HCT116 (cell line): ENCODE data around the gene UMOD. TPM values are rescaled to one million over a fixed set of nuclear protein-coding genes. Genes with fewer than 3 reads are reported as not detected.

Experiments used
- ATAC-seq: fragments of 200-7000 bp; cut with Tn5 transposase; 2 replicates; pipeline ENCODE4 v1.9.1; 2020; ENCODE audit warnings: mild to moderate bottlenecking, moderate library complexity
- BruUV-seq: library from RNA; stranded (reverse); fragments of 400-500 nt; replicated peaks from 2 replicates; lab custom pipeline; 2021; lab: Mats Ljungman, UMichigan
- CTCF ChIA-PET: fragments of 300-600 bp; sonication (Branson Sonifier 250); formaldehyde crosslinking; loops from one replicate; lab custom pipeline; 2021; ENCODE audit warnings: antibody characterized with exemption; lab: Charles Lee
- POLR2A ChIA-PET: fragments of 300-600, 350-600 bp; sonication (Branson Sonifier 250); formaldehyde crosslinking; loops from one replicate; lab custom pipeline; 2021; ENCODE audit warnings: antibody characterized with exemption; lab: Charles Lee
- RAD21 ChIA-PET, 2 experiments: fragments of 300-600 bp; sonication (Branson Sonifier 250); formaldehyde crosslinking; loops; one replicate each; lab custom pipeline; 2023; ENCODE audit warnings: low total read pairs in 2 of 2; ENCODE audit not compliant: uncharacterized antibody in 2 of 2, unreplicated experiment in 2 of 2, low non-redundant PET in 1 of 2; lab: Charles Lee
- DNase-seq: peaks from one replicate; pipeline ENCODE4 v3.0.0-alpha.2; 2010; ENCODE audit warnings: low read depth, low spot score
- H2AFZ ChIP-seq: fragments of 200-600 bp; shearing (Covaris generic), sonication (generic); 2 replicates; pipeline ENCODE4 v1.6.1; 2017; ENCODE audit warnings: low read depth, mixed run types, mixed read lengths, antibody characterized with exemption, low read length; ENCODE audit not compliant: poor library complexity, severe bottlenecking
- H3K27ac ChIP-seq: 2 replicates; pipeline ENCODE4 v1.5.1; 2012; ENCODE audit warnings: low read depth, low read length
- H3K27me3 ChIP-seq: fragments of 200-600 bp; sonication (generic); 2 replicates; pipeline ENCODE4 v1.6.1; 2016; ENCODE audit warnings: mixed run types, low read length, mixed read lengths; ENCODE audit not compliant: insufficient read depth
- H3K36me3 ChIP-seq, 2 experiments: fragments of 200-500 bp in 1 of 2; fragments of 200-600 bp in 1 of 2; sonication (Bioruptor generic) in 1 of 2; sonication (generic) in 1 of 2; 2 replicates each; pipeline versions ENCODE4 v1.5.1 to v1.6.1; 2014 to 2016; ENCODE audit warnings: low read length in 2 of 2, inconsistent platforms in 1 of 2, mixed read lengths in 1 of 2, mixed run types in 1 of 2; ENCODE audit not compliant: insufficient read depth in 2 of 2, control insufficient read depth in 1 of 2
- H3K4me1 ChIP-seq, 2 experiments: fragments of 200-600 bp in 1 of 2; sonication (generic) in 1 of 2; 2 replicates each; pipeline versions ENCODE4 v1.5.1 to v1.6.1; 2012 to 2017; ENCODE audit warnings: low read length in 2 of 2, inconsistent platforms in 1 of 2, mild to moderate bottlenecking in 1 of 2, mixed read lengths in 1 of 2, mixed run types in 1 of 2, moderate library complexity in 1 of 2; ENCODE audit not compliant: insufficient read depth in 2 of 2, control insufficient read depth in 1 of 2
- H3K4me2 ChIP-seq: fragments of 200-600 bp; sonication (generic); 2 replicates; pipeline ENCODE4 v1.6.1; 2017; ENCODE audit warnings: mixed run types, low read length, mixed read lengths
- H3K4me3 ChIP-seq, 2 experiments: fragments of 200-600 bp in 1 of 2; sonication (generic) in 1 of 2; replicated peaks in 1 of 2; 2 replicates each; pipeline ENCODE4 v1.5.1; 2011 to 2016; ENCODE audit warnings: low read length in 2 of 2, control low read depth in 1 of 2, low read depth in 1 of 2, mild to moderate bottlenecking in 1 of 2, mixed read lengths in 1 of 2, mixed run types in 1 of 2
- H3K79me2 ChIP-seq: fragments of 200-600 bp; sonication (generic); 2 replicates; pipeline ENCODE4 v1.6.1; 2017; ENCODE audit warnings: mild to moderate bottlenecking, mixed run types, low read length, moderate library complexity, mixed read lengths; ENCODE audit not compliant: insufficient read depth
- H3K9ac ChIP-seq: fragments of 200-600 bp; sonication (generic); 2 replicates; pipeline ENCODE4 v1.6.1; 2016; ENCODE audit warnings: low read length, mixed read lengths
- H3K9me2 ChIP-seq: fragments of 200-600 bp; sonication (generic), shearing (Covaris generic); 2 replicates; pipeline ENCODE4 v1.6.1; 2017; ENCODE audit warnings: mixed run types, mild to moderate bottlenecking, moderate library complexity; ENCODE audit not compliant: insufficient read depth
- H3K9me3 ChIP-seq, 2 experiments: fragments of 200-500 bp in 1 of 2; fragments of 200-600 bp in 1 of 2; sonication (Bioruptor generic) in 1 of 2; sonication (generic) in 1 of 2; 2 replicates each; pipeline ENCODE4 v1.6.1; 2014 to 2017; ENCODE audit warnings: low read length in 2 of 2, mixed read lengths in 2 of 2, inconsistent platforms in 1 of 2, low read depth in 1 of 2, mild to moderate bottlenecking in 1 of 2, mixed run types in 1 of 2, moderate library complexity in 1 of 2; ENCODE audit not compliant: control insufficient read depth in 1 of 2, insufficient read depth in 1 of 2
- H4K20me1 ChIP-seq: fragments of 200-600 bp; sonication (generic), shearing (Covaris generic); 2 replicates; pipeline ENCODE4 v1.6.1; 2017; ENCODE audit warnings: mixed run types, mild to moderate bottlenecking, moderate library complexity; ENCODE audit not compliant: insufficient read depth
- CBX3 ChIP-seq: IDR thresholded peaks from 2 replicates; pipeline ENCODE4 v1.6.1; 2012; ENCODE audit warnings: low read depth
- CEBPB ChIP-seq: IDR thresholded peaks from 2 replicates; pipeline ENCODE4 v1.6.1; 2012; ENCODE audit warnings: low read depth
- CTCF ChIP-seq, 3 experiments: fragments of 200-600 bp in 1 of 3; sonication (generic) in 1 of 3; IDR thresholded peaks in 2 of 3; conservative IDR thresholded peaks in 1 of 3; 2 replicates each; pipeline ENCODE4 v1.5.1; 2012 to 2017; ENCODE audit warnings: low read depth in 2 of 3, low read length in 2 of 3, antibody characterized with exemption in 1 of 3, borderline replicate concordance in 1 of 3, control low read depth in 1 of 3, mild to moderate bottlenecking in 1 of 3, mixed read lengths in 1 of 3, mixed run types in 1 of 3, moderate library complexity in 1 of 3; ENCODE audit not compliant: insufficient read depth in 1 of 3
- EGR1 ChIP-seq: IDR thresholded peaks from 2 replicates; pipeline ENCODE4 v1.6.1; 2012; ENCODE audit warnings: low read depth
- ELF1 ChIP-seq: IDR thresholded peaks from 2 replicates; pipeline ENCODE4 v1.6.1; 2012; ENCODE audit warnings: low read depth, borderline replicate concordance
- EZH2phosphoT487 ChIP-seq: fragments of 200-600 bp; IDR thresholded peaks from 2 replicates; pipeline ENCODE4 v1.6.1; 2018; ENCODE audit warnings: antibody characterized with exemption, borderline replicate concordance
- FOSL1 ChIP-seq: IDR thresholded peaks from 2 replicates; pipeline ENCODE4 v1.6.1; 2012; ENCODE audit warnings: low read depth
- POLR2A ChIP-seq: IDR thresholded peaks from 2 replicates; pipeline ENCODE4 v1.7.0; 2011; ENCODE audit warnings: borderline replicate concordance; ENCODE audit not compliant: insufficient read depth, insufficient read length; ENCODE audit errors: extremely low read depth
- POLR2AphosphoS5 ChIP-seq: IDR thresholded peaks from 2 replicates; pipeline ENCODE4 v1.6.1; 2011; ENCODE audit warnings: mild to moderate bottlenecking, low read depth, low read length, moderate library complexity
- REST ChIP-seq: IDR thresholded peaks from 2 replicates; pipeline ENCODE4 v1.6.1; 2012; ENCODE audit warnings: low read depth
- SIN3A ChIP-seq: IDR thresholded peaks from 2 replicates; pipeline ENCODE4 v1.6.1; 2012; ENCODE audit warnings: low read depth
- SP1 ChIP-seq: IDR thresholded peaks from 2 replicates; pipeline ENCODE4 v1.6.1; 2012; ENCODE audit warnings: low read depth
- SRF ChIP-seq: IDR thresholded peaks from 2 replicates; pipeline ENCODE4 v1.6.1; 2012; ENCODE audit warnings: low read depth
- TCF7L2 ChIP-seq: IDR thresholded peaks from 2 replicates; pipeline ENCODE4 v1.7.0; 2011; ENCODE audit warnings: borderline replicate concordance, inconsistent platforms; ENCODE audit not compliant: insufficient read depth, insufficient read length; ENCODE audit errors: extremely low read depth
- ZBTB33 ChIP-seq: IDR thresholded peaks from 2 replicates; pipeline ENCODE4 v1.6.1; 2011; ENCODE audit warnings: mild to moderate bottlenecking, low read length, moderate library complexity; ENCODE audit not compliant: insufficient replicate concordance; ENCODE audit errors: extremely low read depth
- ZFX ChIP-seq: fragments of 450-650 bp; IDR thresholded peaks from 2 replicates; pipeline ENCODE4 v1.6.1; 2017
- intact Hi-C: fragments of 100-400 bp; cut with micrococcal nuclease; formaldehyde crosslinking; loops from 2 replicates; pipeline ENCODE4 v1.10.0; 2022
- total RNA-seq: library from RNA; stranded (reverse); gene quantifications from one replicate; pipeline ENCODE4 v1.2.1, GENCODE V29; 2021; ENCODE audit not compliant: unreplicated experiment
- TF ChIP-seq, protein P1 (sequence below): IDR thresholded peaks from 2 replicates; pipeline ENCODE4 v1.6.1; 2012
- TF ChIP-seq, protein P2 (sequence below): IDR thresholded peaks from 2 replicates; pipeline ENCODE4 v1.6.1; 2012

Gene UMOD
- total RNA-seq, 1 experiment from 2014 or later = not detected

DNA sequence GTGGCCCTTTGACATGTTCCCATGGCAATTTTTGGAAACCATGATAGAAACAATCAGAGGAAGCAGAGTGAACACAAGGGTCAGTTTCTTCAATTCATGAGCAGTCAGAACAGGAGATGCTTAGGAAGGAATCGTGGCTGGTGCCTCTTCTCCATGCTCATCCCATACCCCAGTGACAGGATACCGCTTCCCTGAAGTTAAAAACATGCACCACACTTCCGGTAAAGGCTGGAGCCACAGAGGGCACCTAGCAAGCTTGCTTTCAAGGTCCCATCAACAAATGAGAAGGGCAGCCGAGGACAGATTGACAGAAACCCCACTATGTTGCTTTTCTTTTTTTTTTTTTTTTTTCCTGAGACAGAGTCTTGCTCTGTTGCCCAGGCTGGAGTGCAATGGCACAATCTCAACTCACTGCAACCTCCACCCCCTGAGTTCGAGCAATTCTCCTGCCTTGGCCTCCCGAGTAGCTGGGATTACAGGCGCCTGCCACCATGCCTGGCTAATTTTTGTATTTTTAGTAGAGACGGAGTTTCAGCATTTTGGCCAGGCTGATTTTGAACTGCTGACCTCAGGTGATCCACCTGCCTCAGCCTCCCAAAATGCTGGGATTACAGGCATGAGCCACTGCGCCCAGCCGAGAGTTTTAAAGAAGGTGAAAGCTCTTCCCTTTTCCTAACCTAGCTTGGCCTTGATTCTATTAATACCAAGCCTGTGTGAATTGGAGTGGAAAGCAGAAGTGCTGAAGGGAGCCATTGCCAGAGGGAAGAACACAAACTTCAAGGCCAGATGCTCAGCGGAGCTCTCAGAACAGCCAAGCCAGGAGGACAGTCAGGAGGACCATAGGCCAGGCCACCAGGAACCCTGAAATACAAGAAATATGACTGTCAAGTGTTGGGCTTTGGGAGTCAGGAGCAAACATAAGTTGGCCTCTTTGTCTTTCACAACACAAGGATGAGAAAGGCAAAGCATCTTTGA lies 41.8 kb downstream of the UMOD start:
- Histone ChIP-seq H3K9me3 (no peaks in the 10 kb centered on the region), H3K36me3 (no peaks in the 10 kb centered on the region), H3K9me2 (no peaks in the 10 kb centered on the region), H3K4me3 (no peak overlapping the region), H3K79me2 (no peaks in the 10 kb centered on the region), H3K27me3 (peaks cover 28% of the 10 kb centered on the region), H3K9ac (no peak overlapping the region), H3K27ac (no peak overlapping the region), H3K4me1 (no peaks in the 10 kb centered on the region), H3K4me2 (no peak overlapping the region), H2AFZ (no peak overlapping the region), H4K20me1 (no peaks in the 10 kb centered on the region)
- POLR2A ChIA-PET = no interaction called here
- BruUV-seq = no TSS peak
- intact Hi-C loops = no loop called here
- TF ChIP-seq, protein P1, sequence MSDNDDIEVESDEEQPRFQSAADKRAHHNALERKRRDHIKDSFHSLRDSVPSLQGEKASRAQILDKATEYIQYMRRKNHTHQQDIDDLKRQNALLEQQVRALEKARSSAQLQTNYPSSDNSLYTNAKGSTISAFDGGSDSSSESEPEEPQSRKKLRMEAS = no peak
- TF ChIP-seq POLR2AphosphoS5 (no peak), POLR2A (no peak), EZH2phosphoT487 (no peak), SP1 (no peak), CTCF (IDR thresholded peaks at IDR 0.05 in 2 of 3, conservative IDR thresholded peaks at IDR 0.05 in 1 of 3; ENCODE audit: borderline replicate concordance in 1 of 3, insufficient read depth in 1 of 3, low read depth in 2 of 3, low read length in 2 of 3) (no peak), SIN3A (no peak), ZBTB33 (no peak), TCF7L2 (no peak), SRF (no peak), ZFX (no peak), REST (no peak), CBX3 (no peak), ELF1 (no peak), FOSL1 (no peak), EGR1 (no peak), CEBPB (no peak)
- TF ChIP-seq, protein P2, sequence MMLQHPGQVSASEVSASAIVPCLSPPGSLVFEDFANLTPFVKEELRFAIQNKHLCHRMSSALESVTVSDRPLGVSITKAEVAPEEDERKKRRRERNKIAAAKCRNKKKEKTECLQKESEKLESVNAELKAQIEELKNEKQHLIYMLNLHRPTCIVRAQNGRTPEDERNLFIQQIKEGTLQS = no peak
- RAD21 ChIA-PET = no interaction called here
- ATAC-seq = no peak
- no peak for DNase-seq
- CTCF ChIA-PET = no interaction called here
